HG03135 (cell line): ENCODE data around the gene NAXE.
"Not testable (repeated sequence)": the region's sequence is repeated elsewhere in the genome, so short reads cannot be mapped to it uniquely, and the experiment has no call there.

Source experiments
- ATAC-seq: cut with Tn5 transposase; IDR thresholded peaks from one replicate; pipeline ENCODE4 v1.9.1; 2021; ENCODE audit warnings: mild to moderate bottlenecking, moderate library complexity; ENCODE audit not compliant: unreplicated experiment

The NAXE gene

DNA sequence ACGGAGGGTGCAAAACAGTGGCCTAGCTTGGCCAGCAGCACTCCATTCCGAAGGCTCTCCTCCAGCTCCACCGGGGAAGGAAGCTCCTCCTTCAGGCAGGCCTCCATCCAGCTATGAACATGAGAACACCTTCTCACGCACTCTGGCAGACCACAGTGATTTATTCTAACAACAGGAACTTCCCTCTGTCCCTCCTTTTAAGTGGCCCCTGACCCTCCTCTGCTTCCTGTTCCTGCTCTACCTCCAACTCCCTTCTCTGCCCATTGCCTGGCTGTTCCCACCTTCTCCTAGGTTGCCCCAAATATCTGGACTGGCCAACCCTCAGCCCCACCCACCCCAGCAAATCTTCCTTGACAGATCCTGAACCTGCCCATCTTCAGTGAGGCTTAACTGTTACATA, 25.1 kb upstream of the NAXE start:
- no peak for ATAC-seq

GRCh38 chr1:156571261-156571852, 20.2 kb upstream of the NAXE start:
- ATAC-seq, result no peak

DNA sequence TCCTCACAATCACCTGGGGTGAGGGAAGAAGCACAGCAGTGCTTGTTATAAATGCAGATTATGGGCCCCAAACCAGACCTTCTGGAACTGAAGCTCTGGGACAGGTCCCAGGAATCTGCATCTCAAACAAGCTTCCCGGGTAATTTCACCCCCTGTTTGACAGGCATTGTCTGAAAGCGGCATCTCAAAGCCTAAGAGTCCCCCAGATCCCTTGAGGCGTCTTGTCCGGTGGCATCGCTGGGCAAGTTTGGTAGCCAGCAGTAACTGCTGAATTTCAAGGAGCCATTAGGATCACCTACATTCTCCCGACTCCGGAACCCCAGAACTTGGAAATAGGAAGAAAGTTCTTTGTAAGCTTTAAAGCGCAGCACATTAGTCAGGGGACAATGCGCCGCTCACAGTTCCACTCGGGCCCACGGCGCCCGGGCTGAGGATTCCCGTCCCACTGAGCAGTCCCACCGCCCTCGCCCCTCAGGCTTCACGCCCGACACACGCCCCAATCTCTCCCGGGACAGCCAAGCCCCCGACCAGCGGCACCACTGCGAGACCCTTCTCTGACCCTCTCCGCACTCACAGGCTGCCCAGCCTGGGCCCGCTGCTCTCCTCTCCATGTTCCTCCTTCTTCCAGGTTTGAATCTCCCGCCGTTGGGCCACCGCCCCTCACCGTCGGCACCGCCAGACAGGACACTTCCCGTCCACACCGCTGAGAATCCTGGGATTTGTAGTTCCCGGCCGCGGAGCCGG, 19.5 kb upstream of the NAXE start, which contains the start of gene IQGAP3:
IQGAP3 (minus strand) TSS at position 647 of the 744 bp plus-strand sequence; CDS start at position 611, 36 bp downstream.
- ATAC-seq, result peak; percentile 72

DNA sequence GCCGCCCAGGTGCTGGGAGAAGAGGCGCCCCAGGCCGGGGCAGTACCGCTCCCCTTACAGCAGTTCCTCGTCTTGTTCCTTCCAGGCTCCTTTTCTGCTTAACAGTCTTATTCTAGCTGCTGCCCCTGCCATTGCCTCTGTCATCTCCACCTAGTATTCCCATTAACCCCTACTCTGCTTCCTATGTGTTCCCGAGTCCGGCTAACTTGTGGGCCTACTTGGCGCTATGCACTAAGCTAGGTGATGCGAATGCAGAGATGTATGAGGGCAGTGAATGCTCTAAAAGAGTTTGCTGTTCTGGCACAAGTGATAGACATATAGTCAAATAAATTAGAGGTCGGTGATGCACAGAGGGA, 18.9 kb upstream of the NAXE start:
- no peak for ATAC-seq

DNA sequence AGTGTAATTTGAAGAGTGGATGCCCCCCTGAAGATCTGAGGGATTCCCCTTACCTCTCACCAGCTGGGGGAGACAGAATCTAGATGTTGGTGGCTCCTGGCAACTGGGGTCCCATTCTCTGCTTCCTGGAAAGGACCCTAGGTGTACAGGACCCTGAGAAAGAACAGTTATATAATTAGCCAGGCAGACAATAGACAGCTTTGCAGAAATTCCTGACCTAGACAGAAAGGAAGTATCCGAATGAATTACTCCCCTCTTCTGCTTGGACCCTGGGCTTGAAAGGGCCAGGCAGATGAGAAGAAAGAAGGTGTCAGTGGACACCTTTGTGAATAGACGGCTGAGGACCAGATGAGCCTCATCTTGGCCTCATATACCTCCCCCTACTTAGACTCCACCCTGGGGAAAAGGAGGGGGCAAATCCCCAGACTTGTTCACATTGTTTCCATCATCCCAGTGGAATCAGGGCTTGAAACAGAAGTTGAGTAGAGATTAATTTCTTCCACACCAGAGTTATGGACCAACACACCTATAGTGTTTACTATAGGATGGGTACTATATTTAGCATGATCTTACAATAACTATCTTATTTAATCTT, 17.4 kb upstream of the NAXE start:
- no peak for ATAC-seq

DNA sequence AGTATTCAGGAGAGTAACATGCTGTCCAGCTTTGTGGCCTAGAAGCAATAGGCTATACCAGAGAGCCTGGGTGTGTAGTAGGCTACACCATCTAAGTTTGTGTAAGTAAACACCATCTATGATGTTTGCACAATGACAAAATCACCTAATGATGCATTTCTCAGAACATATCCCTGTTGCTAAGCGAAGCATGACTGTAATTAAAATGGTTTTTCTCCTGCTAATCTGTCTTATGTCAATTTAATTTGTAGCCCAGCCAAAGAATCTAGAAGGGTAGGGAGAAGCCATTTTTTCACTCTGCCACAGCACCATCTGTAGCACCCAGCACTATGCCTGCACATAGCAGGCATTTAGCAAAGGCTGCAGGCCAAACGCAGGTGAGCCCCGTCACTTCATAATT, 14.0 kb upstream of the NAXE start:
- no peak for ATAC-seq

- no peak for ATAC-seq
Measured at GRCh38 chr1:156578055-156578454, 13.5 kb upstream of the NAXE start.

DNA sequence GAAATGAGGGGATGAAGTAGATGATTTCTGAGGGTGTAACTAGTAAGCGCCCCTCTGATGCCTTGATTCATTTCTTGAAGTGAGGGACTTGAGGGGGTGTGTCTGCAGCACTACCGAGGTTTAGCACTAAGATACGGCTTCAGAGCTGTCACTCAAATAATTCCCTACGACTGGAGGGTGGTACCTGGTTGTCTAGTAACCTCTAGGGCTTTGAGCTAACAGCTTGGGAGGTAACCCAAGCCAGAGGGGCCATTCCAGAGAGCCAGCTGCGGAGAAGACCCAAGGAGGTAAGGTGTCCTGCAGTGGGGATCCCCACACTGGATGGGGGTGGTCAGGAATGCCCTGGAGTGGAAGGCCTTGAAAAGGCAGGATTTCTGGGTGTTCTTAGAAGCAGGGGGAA, 12.1 kb upstream of the NAXE start, which contains the start of gene TTC24:
TTC24 (plus strand) TSS at position 252 of the 400 bp plus-strand sequence. CDS start 1,642 bp downstream, outside the sequence.
- ATAC-seq, result no peak

GRCh38 chr1:156581661-156582387, 9.8 kb upstream of the NAXE start:
- ATAC-seq, result no peak

- no peak for ATAC-seq
Measured at GRCh38 chr1:156582388-156583017, 9.1 kb upstream of the NAXE start.

GRCh38 chr1:156583821-156584622, 7.6 kb upstream of the NAXE start:
- ATAC-seq, result no peak

DNA sequence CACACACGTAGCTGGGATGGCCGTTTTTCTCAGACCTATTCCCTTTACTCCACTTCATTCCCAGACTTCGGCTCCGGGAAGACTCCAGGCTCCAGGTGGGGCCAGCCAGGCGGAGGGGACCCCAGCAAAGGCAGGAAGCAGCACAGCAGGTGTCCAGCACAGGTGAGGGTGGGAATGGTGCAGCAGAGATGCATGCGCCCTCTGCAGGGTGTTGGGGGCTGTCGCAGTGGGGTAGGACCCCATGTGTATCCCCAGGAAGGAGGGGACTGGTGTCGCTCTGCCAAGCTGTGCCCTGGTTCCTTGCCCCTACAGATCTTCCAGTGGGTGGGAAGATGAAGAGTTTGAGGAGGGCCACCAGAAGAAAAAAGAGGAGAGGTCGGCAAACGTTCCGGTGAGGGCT, 6.8 kb upstream of the NAXE start:
- ATAC-seq, result no peak

GRCh38 chr1:156586323-156586722, 5.3 kb upstream of the NAXE start:
- no peak for ATAC-seq

DNA sequence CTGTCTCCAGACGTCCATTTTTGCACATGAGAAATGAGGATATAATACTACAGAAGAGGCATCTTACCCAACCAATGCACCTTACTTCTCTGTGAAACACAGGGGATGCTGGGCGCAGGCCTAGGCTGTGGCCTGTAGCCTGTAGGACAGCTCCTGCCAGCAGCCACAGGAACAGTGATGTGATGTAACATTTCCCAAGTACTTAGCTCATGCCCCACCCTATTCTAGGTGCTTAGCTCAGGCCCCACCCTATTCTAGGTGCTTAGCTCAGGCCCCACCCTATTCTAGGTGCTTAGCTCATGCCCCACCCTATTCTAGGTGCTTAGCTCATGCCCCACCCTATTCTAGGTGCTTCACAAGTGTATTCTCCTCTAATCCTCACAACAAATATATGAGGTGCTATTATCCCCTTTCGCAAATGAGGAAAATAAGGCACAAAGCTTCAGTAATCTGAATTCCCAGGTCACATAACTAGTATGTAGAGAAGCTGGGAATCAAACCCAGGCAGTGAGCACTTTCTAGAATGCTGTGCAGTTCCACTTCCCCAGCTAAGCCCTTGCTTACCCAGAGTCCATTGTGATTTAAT, 4.6 kb upstream of the NAXE start:
- ATAC-seq, result no peak

DNA sequence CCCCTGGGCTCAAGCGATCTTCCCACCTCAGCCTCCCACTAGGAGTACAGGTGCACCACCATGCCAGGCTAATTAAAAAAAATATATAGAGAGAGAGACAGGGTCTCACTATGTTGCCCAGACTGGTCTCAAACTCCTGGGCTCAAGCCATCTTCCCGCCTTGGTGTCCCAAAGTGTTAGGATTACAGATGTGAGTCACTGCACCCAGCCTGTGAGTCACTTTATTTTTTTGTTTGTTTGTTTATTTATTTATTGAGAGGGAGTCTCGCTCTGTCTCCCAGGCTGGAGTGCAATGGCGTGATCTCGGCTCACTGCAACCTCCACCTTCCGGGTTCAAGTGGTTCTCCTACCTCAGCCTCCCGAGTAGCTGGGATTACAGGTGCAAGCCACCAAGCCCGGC, 3.6 kb upstream of the NAXE start:
- not testable (repeated sequence) for ATAC-seq

- no peak for ATAC-seq
Measured at GRCh38 chr1:156589546-156589945, 2.0 kb upstream of the NAXE start.

DNA sequence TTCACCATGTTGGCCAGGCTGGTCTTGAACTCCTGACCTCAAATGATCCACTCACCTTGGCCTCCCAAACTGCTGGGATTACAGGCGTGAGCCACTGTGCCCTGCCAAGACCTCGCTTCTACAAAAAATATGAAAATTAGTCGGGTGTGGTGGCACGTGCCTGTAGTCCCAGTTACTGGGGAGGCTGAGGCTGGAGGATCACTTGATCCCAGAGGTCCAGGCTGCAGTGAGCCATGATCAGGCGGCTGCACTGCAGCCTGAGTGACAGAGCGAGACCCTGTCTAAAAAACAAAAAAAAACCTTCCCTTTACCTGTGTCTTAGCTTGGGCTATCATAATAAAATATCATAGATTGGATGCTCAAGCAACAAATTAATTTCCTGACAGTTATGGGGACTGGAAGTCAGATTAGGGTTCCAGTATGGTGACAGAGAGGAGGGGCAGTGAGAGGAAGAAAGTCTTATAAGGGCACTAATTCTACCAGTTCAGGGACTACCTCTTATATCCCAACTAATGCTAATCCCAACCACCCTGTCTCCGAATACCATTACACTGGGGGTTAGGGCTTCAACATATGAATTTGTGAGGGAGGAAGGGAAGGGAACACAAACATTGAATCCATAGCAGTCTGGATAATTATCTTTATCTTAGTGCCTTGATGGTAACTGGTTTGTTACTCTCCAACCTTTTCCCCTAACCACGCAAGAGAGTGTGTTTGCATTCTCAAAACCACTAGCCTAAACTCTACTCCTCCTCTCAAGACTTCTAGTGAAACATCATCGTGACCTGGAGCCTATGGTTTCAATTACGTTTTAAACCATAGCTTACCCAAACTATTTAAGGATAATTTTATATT, 1.0 kb upstream of the NAXE start:
- no peak for ATAC-seq

GRCh38 chr1:156591181-156591431, 470 bp upstream of the NAXE start:
- no peak for ATAC-seq
